Measurements from ENCODE around the gene ICAM1.

The ICAM1 gene

DNA sequence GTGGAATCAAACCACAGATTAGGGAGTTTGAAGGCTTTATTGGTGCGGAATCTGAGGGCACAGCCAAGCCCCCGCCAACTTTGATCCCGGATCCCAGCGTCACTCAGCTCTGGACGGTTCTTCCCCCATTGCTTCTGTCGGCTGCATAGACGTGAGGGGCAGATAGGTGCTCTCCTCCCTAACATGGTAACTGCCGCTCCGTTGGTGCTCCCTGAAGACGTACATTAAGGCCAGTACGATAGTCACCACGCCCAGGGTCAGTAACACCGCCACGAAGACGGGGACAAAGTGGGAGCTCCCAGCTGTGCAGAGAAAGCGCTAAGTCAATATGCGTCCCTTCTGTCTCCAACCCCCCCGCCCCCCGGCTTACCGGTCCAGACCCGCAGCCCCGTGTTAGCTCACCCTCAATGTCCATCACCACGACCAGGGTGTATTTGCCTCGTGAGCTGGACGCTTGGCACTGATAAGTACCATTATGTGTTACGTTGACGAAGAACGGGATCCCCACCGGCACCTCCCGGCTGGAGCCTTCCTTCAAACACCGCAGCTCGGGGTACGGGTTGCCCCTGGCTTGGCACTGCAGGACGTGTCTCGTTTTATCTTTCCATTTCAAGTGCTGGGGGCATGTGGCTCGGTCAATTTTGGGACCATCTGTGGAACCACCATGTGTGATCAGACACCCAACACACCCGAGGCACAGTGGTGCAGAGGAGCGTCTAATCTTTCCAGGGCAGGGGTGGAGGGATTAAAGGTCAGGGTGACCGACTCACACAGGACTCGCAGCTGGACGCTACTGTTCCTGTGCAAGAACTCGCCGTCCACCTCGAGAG is 63.1 kb downstream of the ICAM1 start:
- Histone ChIP-seq H3K9ac (ENCODE audit: low read depth in 1 of 2, low read length in 2 of 2) (peak overlapping the region; percentile 72 to 84), H3K27ac (ENCODE audit: low read depth in 2 of 2, low read length in 2 of 2) (peak overlapping the region; percentile 85 to 89)

DNA sequence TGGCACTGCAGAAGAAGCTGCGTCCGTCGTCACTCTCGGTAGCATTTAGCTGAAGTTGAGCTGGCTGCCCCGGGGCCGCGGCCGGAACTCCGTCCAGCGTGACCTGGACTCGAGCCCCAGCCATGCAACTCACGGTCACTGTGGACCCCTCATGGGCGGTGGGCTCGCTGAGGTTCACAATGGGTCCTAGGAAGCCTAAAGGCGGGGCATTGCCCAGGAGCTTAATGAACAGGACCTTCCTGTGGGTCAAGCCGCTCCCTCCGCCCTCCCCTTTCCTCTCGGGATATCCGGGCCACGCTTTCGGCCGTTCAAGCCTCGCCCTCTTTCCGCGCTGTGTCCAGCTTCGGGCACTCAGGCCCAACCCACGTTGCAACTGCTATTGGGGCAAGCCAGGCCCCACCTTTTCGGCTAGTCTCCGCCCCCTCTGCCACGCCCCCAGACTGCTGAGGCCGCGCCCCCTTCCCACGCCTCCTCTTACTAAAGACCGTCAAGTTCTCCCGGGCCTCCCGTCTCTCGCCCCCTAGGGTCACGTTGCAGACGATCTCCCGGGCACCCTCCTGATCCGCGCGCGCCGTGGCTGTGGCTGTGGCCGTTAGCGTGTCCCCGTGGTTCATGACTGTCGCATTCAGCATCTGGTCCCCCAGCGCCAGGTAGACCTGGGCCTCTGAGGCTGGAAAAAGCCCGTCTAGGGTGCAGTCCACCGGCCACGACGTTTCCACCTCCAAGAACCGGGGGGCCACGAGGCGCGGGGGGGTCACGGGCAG is 63.9 kb downstream of the ICAM1 start:
- Histone ChIP-seq H3K36me3 (ENCODE audit: control insufficient read depth in 2 of 2, insufficient read depth in 2 of 2, low read length in 2 of 2) (peaks cover 4 to 6% of the 10 kb centered on the region in 2 donors), H3K4me1 (ENCODE audit: control insufficient read depth in 2 of 2, insufficient read depth in 2 of 2, low read length in 2 of 2) (peaks cover 23 to 25% of the 10 kb centered on the region in 2 donors), H3K27me3 (ENCODE audit: control insufficient read depth in 2 of 2, insufficient read depth in 2 of 2, low read length in 2 of 2) (no peaks in the 10 kb centered on the region), H3K27ac (ENCODE audit: low read depth in 2 of 2, low read length in 2 of 2) (peak overlapping the region; percentile 85 to 89), H3K4me3 (ENCODE audit: low read length in 2 of 2) (peak overlapping the region; percentile 87 to 95), H3K9ac (ENCODE audit: low read depth in 1 of 2, low read length in 2 of 2) (peak overlapping the region; percentile 72 to 84), H3K9me3 (ENCODE audit: control insufficient read depth in 2 of 2, low read length in 2 of 2) (no peaks in the 10 kb centered on the region)

More for the DNA sequence above, 63.1 kb downstream of the ICAM1 start:
- Histone ChIP-seq H3K4me3 (ENCODE audit: low read length in 2 of 2) (peak overlapping the region; percentile 87 to 95), H3K9me3 (ENCODE audit: control insufficient read depth in 2 of 2, low read length in 2 of 2) (no peaks in the 10 kb centered on the region), H3K4me1 (ENCODE audit: control insufficient read depth in 2 of 2, insufficient read depth in 2 of 2, low read length in 2 of 2) (peaks cover 23 to 25% of the 10 kb centered on the region in 2 donors), H3K36me3 (ENCODE audit: control insufficient read depth in 2 of 2, insufficient read depth in 2 of 2, low read length in 2 of 2) (peaks cover 11 to 14% of the 10 kb centered on the region in 2 donors), H3K27me3 (ENCODE audit: control insufficient read depth in 2 of 2, insufficient read depth in 2 of 2, low read length in 2 of 2) (no peaks in the 10 kb centered on the region)

GRCh38 chr19:10335352-10335985 is 64.5 kb downstream of the ICAM1 start:
- H3K9me3 ChIP-seq (ENCODE audit: control insufficient read depth in 2 of 2, low read length in 2 of 2): no peaks in the 10 kb centered on the region
- peak overlapping the region in 1 of 2 donors; percentile 87 for H3K4me3 ChIP-seq (ENCODE audit: low read length in 2 of 2)
- H3K36me3 ChIP-seq (ENCODE audit: control insufficient read depth in 2 of 2, insufficient read depth in 2 of 2, low read length in 2 of 2): no peaks in the 10 kb centered on the region
- H3K27me3 ChIP-seq (ENCODE audit: control insufficient read depth in 2 of 2, insufficient read depth in 2 of 2, low read length in 2 of 2): no peaks in the 10 kb centered on the region
- no peak overlapping the region for H3K27ac ChIP-seq (ENCODE audit: low read depth in 2 of 2, low read length in 2 of 2)
- H3K4me1 ChIP-seq (ENCODE audit: control insufficient read depth in 2 of 2, insufficient read depth in 2 of 2, low read length in 2 of 2): peaks cover 23 to 25% of the 10 kb centered on the region in 2 donors
- H3K9ac ChIP-seq (ENCODE audit: low read depth in 1 of 2, low read length in 2 of 2): peak overlapping the region in 1 of 2 donors; percentile 72

Data from mucosa of rectum (tissue), 2 donors.